Keratinocyte (primary cell): ENCODE measurements around the gene CDC42EP3. TPM values are rescaled to one million over a fixed set of nuclear protein-coding genes. Genes with fewer than 3 reads are reported as not detected.

Experiments used
- DNase-seq: peaks from one replicate; pipeline ENCODE4 v3.0.0-alpha.2; 2011; ENCODE audit warnings: low read depth, missing footprints, low spot score
- FAIRE-seq: peaks from 2 replicates; lab custom pipeline; 2011; peaks lifted over from hg19 to GRCh38; lab: Jason Lieb, UNC
- H2AFZ ChIP-seq: 2 replicates; pipeline ENCODE4 v1.6.0; 2012; ENCODE audit warnings: low read length, control low read depth, inconsistent platforms; ENCODE audit not compliant: control insufficient read depth
- H3K27ac ChIP-seq: 2 replicates; pipeline ENCODE4 v1.5.1; 2011; ENCODE audit warnings: low read length; ENCODE audit not compliant: control insufficient read depth, insufficient read depth
- H3K27me3 ChIP-seq: 3 replicates; pipeline ENCODE4 v1.6.0; 2011; ENCODE audit warnings: low read length; ENCODE audit not compliant: control insufficient read depth, insufficient read depth; ENCODE audit errors: extremely low read depth
- H3K36me3 ChIP-seq, 2 experiments: 2 replicates in 1 of 2; 3 replicates in 1 of 2; pipeline ENCODE4 v1.5.1; 2011; ENCODE audit warnings: low read length in 2 of 2, mild to moderate bottlenecking in 1 of 2; ENCODE audit not compliant: control insufficient read depth in 2 of 2, insufficient read depth in 2 of 2; ENCODE audit errors: extremely low read depth in 1 of 2
- H3K4me1 ChIP-seq: 3 replicates; pipeline ENCODE4 v1.5.1; 2011; ENCODE audit warnings: low read length; ENCODE audit not compliant: control insufficient read depth, insufficient read depth; ENCODE audit errors: extremely low read depth
- H3K4me2 ChIP-seq: 3 replicates; pipeline ENCODE4 v1.6.0; 2011; ENCODE audit warnings: low read depth, low read length; ENCODE audit not compliant: control insufficient read depth, insufficient read depth; ENCODE audit errors: extremely low read depth
- H3K4me3 ChIP-seq, 3 experiments: fragments of 200-600 bp in 1 of 3; sonication (generic) in 1 of 3; 2 replicates in 2 of 3; 3 replicates in 1 of 3; pipeline ENCODE4 v1.5.1; 2011 to 2016; ENCODE audit warnings: low read length in 3 of 3, mild to moderate bottlenecking in 3 of 3, control low read depth in 2 of 3, inconsistent platforms in 1 of 3, low read depth in 1 of 3, mixed read lengths in 1 of 3, mixed run types in 1 of 3, moderate library complexity in 1 of 3; ENCODE audit not compliant: control insufficient read depth in 2 of 3, insufficient read depth in 2 of 3; ENCODE audit errors: extremely low read depth in 1 of 3
- H3K79me2 ChIP-seq: 2 replicates; pipeline ENCODE4 v1.6.0; 2012; ENCODE audit warnings: low read length; ENCODE audit not compliant: control insufficient read depth, insufficient read depth
- H3K9ac ChIP-seq: 3 replicates; pipeline ENCODE4 v1.6.0; 2011; ENCODE audit warnings: low read length; ENCODE audit not compliant: control insufficient read depth, insufficient read depth; ENCODE audit errors: extremely low read depth
- H3K9me1 ChIP-seq: 3 replicates; pipeline ENCODE4 v1.6.0; 2011; ENCODE audit warnings: low read length; ENCODE audit not compliant: control insufficient read depth, insufficient read depth; ENCODE audit errors: extremely low read depth
- H3K9me3 ChIP-seq: 2 replicates; pipeline ENCODE4 v1.5.1; 2012; ENCODE audit warnings: low read depth, low read length; ENCODE audit not compliant: control insufficient read depth
- H4K20me1 ChIP-seq: 3 replicates; pipeline ENCODE4 v1.6.0; 2011; ENCODE audit warnings: low read length; ENCODE audit not compliant: control insufficient read depth, insufficient read depth; ENCODE audit errors: extremely low read depth
- CTCF ChIP-seq, 3 experiments: IDR thresholded peaks in 1 of 3; conservative IDR thresholded peaks in 1 of 3; optimal IDR thresholded peaks in 1 of 3; 2 replicates in 2 of 3; 3 replicates in 1 of 3; pipeline versions ENCODE3 to v1.5.1; 2011; ENCODE audit warnings: low read length in 3 of 3, mild to moderate bottlenecking in 3 of 3, moderate library complexity in 2 of 3, control low read depth in 1 of 3, inconsistent platforms in 1 of 3; ENCODE audit not compliant: insufficient read depth in 2 of 3; ENCODE audit errors: extremely low read depth in 1 of 3
- EZH2 ChIP-seq: IDR thresholded peaks from one replicate; pipeline ENCODE4 v1.6.1; 2012; ENCODE audit warnings: inconsistent platforms, mild to moderate bottlenecking, low read length, moderate library complexity
- dilution Hi-C: fragments of 300-500 bp; cut with MboI; formaldehyde crosslinking; loops from one replicate; pipeline ENCODE4 v1.7.0; 2020; ENCODE audit warnings: low sequenced_read_pairs; ENCODE audit not compliant: extremely low pct_ligation_motif_present
- polyA plus RNA-seq, 5 experiments: library from polyadenylated mRNA; depleted of rRNA in 3 of 5; stranded (reverse) in 3 of 5; stranded (forward) in 1 of 5; unstranded in 1 of 5; fragments of >200 nt; gene quantifications; 1 replicate in 1 of 5; 2 replicates in 3 of 5; 3 replicates in 1 of 5; pipeline versions ENCODE4 v1.2.1 to v1.2.3, GENCODE V29; 2011 to 2012; ENCODE audit warnings: missing spikeins in 2 of 5, low read depth in 1 of 5, low replicate concordance in 1 of 5

The CDC42EP3 gene
- polyA plus RNA-seq, 1 donor (not counting 4 experiments of a cell fraction or from before 2014, with no cell fraction given): 34.6 TPM

- Histone ChIP-seq H2AFZ (no peak overlapping the region), H3K27ac (no peak overlapping the region), H3K27me3 (no peaks in the 10 kb centered on the region), H4K20me1 (peaks cover 2% of the 10 kb centered on the region), H3K36me3 (peaks cover 9% of the 10 kb centered on the region in 2 experiments), H3K9me1 (no peaks in the 10 kb centered on the region), H3K9me3 (no peaks in the 10 kb centered on the region), H3K4me2 (no peak overlapping the region), H3K4me1 (peaks cover 14% of the 10 kb centered on the region), H3K79me2 (peaks cover 96% of the 10 kb centered on the region), H3K9ac (no peak overlapping the region), H3K4me3 (no peak overlapping the region)
- DNase-seq: no peak
- TF ChIP-seq CTCF (optimal IDR thresholded peaks at IDR 0.05 in 1 of 3, IDR thresholded peaks at IDR 0.05 in 1 of 3, conservative IDR thresholded peaks at IDR 0.05 in 1 of 3; ENCODE audit: extremely low read depth in 1 of 3, insufficient read depth in 2 of 3, low read length in 3 of 3) (no peak), EZH2 (no peak)
- dilution Hi-C loops: no loop called here
- no peak for FAIRE-seq
Measured at GRCh38 chr2:37666772-37667171, 4.7 kb downstream of the CDC42EP3 start.

- Histone ChIP-seq H3K9me1 (no peaks in the 10 kb centered on the region), H3K9ac (no peak overlapping the region), H4K20me1 (peaks cover 2% of the 10 kb centered on the region), H3K4me2 (no peak overlapping the region), H3K4me1 (peaks cover 14% of the 10 kb centered on the region), H3K27me3 (no peaks in the 10 kb centered on the region), H3K27ac (no peak overlapping the region), H3K4me3 (no peak overlapping the region), H3K79me2 (peaks cover 100% of the 10 kb centered on the region), H2AFZ (no peak overlapping the region), H3K36me3 (peaks cover 9 to 12% of the 10 kb centered on the region in 2 experiments), H3K9me3 (no peaks in the 10 kb centered on the region)
- TF ChIP-seq EZH2: no peak
- TF ChIP-seq CTCF (optimal IDR thresholded peaks at IDR 0.05 in 1 of 3, IDR thresholded peaks at IDR 0.05 in 1 of 3, conservative IDR thresholded peaks at IDR 0.05 in 1 of 3; ENCODE audit: extremely low read depth in 1 of 3, insufficient read depth in 2 of 3, low read length in 3 of 3): no peak
- DNase-seq: no peak
- dilution Hi-C loops: no loop called here
- no peak for FAIRE-seq
Measured at GRCh38 chr2:37665604-37666362, 5.7 kb downstream of the CDC42EP3 start.
